A549 (cell line): ENCODE measurements around the gene SPAG4.

Experiments used
- CEBPB ChIP-seq, 2 experiments: fragments of >200 bp in 1 of 2; sonication (Bioruptor Twin) in 1 of 2; formaldehyde crosslinking in 1 of 2; IDR thresholded peaks; 2 replicates each; pipeline ENCODE4 v1.6.1; 2012 to 2016
- CTCF ChIP-seq: fragments of >200 bp; sonication (Bioruptor Twin); formaldehyde crosslinking; IDR thresholded peaks from 3 replicates; pipeline ENCODE4 v1.5.1; 2016
- EP300 ChIP-seq, 2 experiments: fragments of >200 bp; sonication (Bioruptor Twin); formaldehyde crosslinking; IDR thresholded peaks; 2 replicates in 1 of 2; 3 replicates in 1 of 2; pipeline ENCODE4 v1.6.1; 2016 to 2017
- FOSL2 ChIP-seq, 2 experiments: fragments of 450-650 bp in 1 of 2; fragments of >200 bp in 1 of 2; sonication (Bioruptor Twin) in 1 of 2; formaldehyde crosslinking; IDR thresholded peaks; 2 replicates each; pipeline versions ENCODE4 v1.5.0 to v1.6.1; 2016 to 2020; ENCODE audit warnings: mild to moderate bottlenecking in 1 of 2, moderate library complexity in 1 of 2
- HOXA7 ChIP-seq: fragments of 250-450 bp; sonication (Bioruptor Pico); IDR thresholded peaks from 2 replicates; pipeline ENCODE4 v1.5.0; 2020; ENCODE audit warnings: mild to moderate bottlenecking, moderate library complexity
- POLR2A ChIP-seq: IDR thresholded peaks from 2 replicates; pipeline ENCODE4 v1.6.1; 2012; ENCODE audit warnings: mild to moderate bottlenecking, low read length
- SMC3 ChIP-seq: fragments of >200 bp; sonication (Bioruptor Twin); formaldehyde crosslinking; IDR thresholded peaks from 3 replicates; pipeline ENCODE4 v1.6.1; 2018; ENCODE audit warnings: inconsistent platforms
- TF ChIP-seq, protein P1 (sequence below): fragments of 450-650 bp; IDR thresholded peaks from 2 replicates; pipeline ENCODE4 v1.6.1; 2014; ENCODE audit warnings: antibody characterized with exemption

GRCh38 chr20:35669221-35669620 is 53.6 kb downstream of the SPAG4 start:
- TF ChIP-seq CTCF (no peak), POLR2A (no peak), CEBPB (IDR thresholded peaks at IDR 0.05) (no peak), SMC3 (no peak), EP300 (IDR thresholded peaks at IDR 0.05) (no peak), FOSL2 (IDR thresholded peaks at IDR 0.05) (no peak), FOSL2 (CRISPR knock-in tag; IDR thresholded peaks at IDR 0.05) (no peak), HOXA7 (CRISPR knock-in tag) (no peak)
- TF ChIP-seq, protein P1, sequence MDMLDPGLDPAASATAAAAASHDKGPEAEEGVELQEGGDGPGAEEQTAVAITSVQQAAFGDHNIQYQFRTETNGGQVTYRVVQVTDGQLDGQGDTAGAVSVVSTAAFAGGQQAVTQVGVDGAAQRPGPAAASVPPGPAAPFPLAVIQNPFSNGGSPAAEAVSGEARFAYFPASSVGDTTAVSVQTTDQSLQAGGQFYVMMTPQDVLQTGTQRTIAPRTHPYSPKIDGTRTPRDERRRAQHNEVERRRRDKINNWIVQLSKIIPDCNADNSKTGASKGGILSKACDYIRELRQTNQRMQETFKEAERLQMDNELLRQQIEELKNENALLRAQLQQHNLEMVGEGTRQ = no peak
